ENCODE measurements around the gene KHDRBS2. TPM values are rescaled to one million over a fixed set of nuclear protein-coding genes. Genes with fewer than 3 reads are reported as not detected.

KHDRBS2 gene
- total and polyA plus RNA-seq, 2 donors (not counting 1 experiment from before 2014, with no cell fraction given), result 8.9 to 9.4 TPM

- no peak overlapping the region for H3K9ac ChIP-seq (ENCODE audit: low read length)
- TF ChIP-seq CTCF (IDR thresholded peaks at IDR 0.05) (no peak), EZH2 (IDR thresholded peaks at IDR 0.05; ENCODE audit: borderline replicate concordance, insufficient read depth, low read depth, low read length, poor library complexity, severe bottlenecking) (no peak)
- H3K4me1 ChIP-seq (ENCODE audit: control insufficient read depth in 2 of 2, insufficient read depth in 2 of 2, low read length in 2 of 2), result peaks cover 3 to 5% of the 10 kb centered on the region in 2 donors
- no peak for DNase-seq
- no peak overlapping the region for H3K4me2 ChIP-seq (replicated peaks; ENCODE audit: low read depth, low read length, poor library complexity, severe bottlenecking)
- H3K9me3 ChIP-seq (ENCODE audit: control extremely low read depth in 1 of 3, control insufficient read depth in 2 of 3, insufficient read depth in 1 of 3, low read length in 2 of 3), result no peaks in the 10 kb centered on the region
- H3K36me3 ChIP-seq (replicated peaks in 1 of 2; ENCODE audit: control extremely low read depth in 1 of 2, control insufficient read depth in 1 of 2, extremely low read depth in 1 of 2, insufficient read depth in 2 of 2, low read length in 1 of 2), result no peaks in the 10 kb centered on the region
- CTCF ChIA-PET, result no interaction called here
- POLR2A ChIA-PET, result no interaction called here
- Mint-ChIP-seq H3K27me3 (no peaks in the 10 kb centered on the region), H3K27ac (no peak overlapping the region), H3K9me3 (ENCODE audit: insufficient read depth) (no peaks in the 10 kb centered on the region), H3K4me1 (peaks cover 13% of the 10 kb centered on the region), H3K4me3 (no peak overlapping the region)
- WGBS (ENCODE audit: insufficient coverage), result 100% methylated on average over 1 of the region's 4 CpGs
- no peak overlapping the region for H3K27ac ChIP-seq (ENCODE audit: low read length in 2 of 2)
- H3K79me2 ChIP-seq (ENCODE audit: control insufficient read depth, insufficient read depth, low read length), result no peaks in the 10 kb centered on the region
- ATAC-seq (ENCODE audit: low read depth), result no peak
- H3K27me3 ChIP-seq (replicated peaks in 1 of 4; ENCODE audit: control extremely low read depth in 1 of 4, control insufficient read depth in 3 of 4, insufficient read depth in 4 of 4, low read length in 3 of 4), result no peaks in the 10 kb centered on the region
- H4K20me1 ChIP-seq (ENCODE audit: control insufficient read depth, insufficient read depth, low read length, poor library complexity, severe bottlenecking), result no peaks in the 10 kb centered on the region
- intact Hi-C loops (cut with micrococcal nuclease), result no loop called here
- no peak overlapping the region for H3K4me3 ChIP-seq (ENCODE audit: control extremely low read depth in 1 of 5, extremely low read depth in 1 of 5, insufficient read depth in 1 of 5, low read depth in 2 of 5, low read length in 4 of 5)
- no peak overlapping the region for H2AFZ ChIP-seq (ENCODE audit: insufficient read depth, low read depth, low read length, poor library complexity, severe bottlenecking)
Measured at GRCh38 chr6:62324834-62325233, 38.8 kb upstream of the KHDRBS2 start.

GRCh38 chr6:62323818-62324431 is 37.9 kb upstream of the KHDRBS2 start:
- Mint-ChIP-seq H3K27me3 (no peaks in the 10 kb centered on the region), H3K9me3 (ENCODE audit: insufficient read depth) (no peaks in the 10 kb centered on the region), H3K4me3 (no peak overlapping the region), H3K4me1 (peaks cover 10% of the 10 kb centered on the region), H3K27ac (no peak overlapping the region)
- ATAC-seq (ENCODE audit: low read depth) (no peak), DNase-seq (no peak)
- ChIA-PET CTCF (no interaction called here), POLR2A (no interaction called here)
- Histone ChIP-seq H3K4me1 (ENCODE audit: control insufficient read depth in 2 of 2, insufficient read depth in 2 of 2, low read length in 2 of 2) (peaks cover 2 to 5% of the 10 kb centered on the region in 2 donors), H2AFZ (ENCODE audit: insufficient read depth, low read depth, low read length, poor library complexity, severe bottlenecking) (no peak overlapping the region), H3K27me3 (replicated peaks in 1 of 4; ENCODE audit: control extremely low read depth in 1 of 4, control insufficient read depth in 3 of 4, insufficient read depth in 4 of 4, low read length in 3 of 4) (no peaks in the 10 kb centered on the region), H3K79me2 (ENCODE audit: control insufficient read depth, insufficient read depth, low read length) (no peaks in the 10 kb centered on the region), H4K20me1 (ENCODE audit: control insufficient read depth, insufficient read depth, low read length, poor library complexity, severe bottlenecking) (no peaks in the 10 kb centered on the region), H3K9me3 (ENCODE audit: control extremely low read depth in 1 of 3, control insufficient read depth in 2 of 3, insufficient read depth in 1 of 3, low read length in 2 of 3) (no peaks in the 10 kb centered on the region), H3K4me3 (ENCODE audit: control extremely low read depth in 1 of 5, extremely low read depth in 1 of 5, insufficient read depth in 1 of 5, low read depth in 2 of 5, low read length in 4 of 5) (no peak overlapping the region), H3K9ac (ENCODE audit: low read length) (no peak overlapping the region), H3K27ac (ENCODE audit: low read length in 2 of 2) (no peak overlapping the region), H3K36me3 (replicated peaks in 1 of 2; ENCODE audit: control extremely low read depth in 1 of 2, control insufficient read depth in 1 of 2, extremely low read depth in 1 of 2, insufficient read depth in 2 of 2, low read length in 1 of 2) (no peaks in the 10 kb centered on the region), H3K4me2 (replicated peaks; ENCODE audit: low read depth, low read length, poor library complexity, severe bottlenecking) (no peak overlapping the region)
- intact Hi-C loops (cut with micrococcal nuclease), result no loop called here
- WGBS (ENCODE audit: insufficient coverage), result 92% methylated on average over 4 of the region's 7 CpGs
- TF ChIP-seq CTCF (IDR thresholded peaks at IDR 0.05), result no peak
- TF ChIP-seq EZH2 (IDR thresholded peaks at IDR 0.05; ENCODE audit: borderline replicate concordance, insufficient read depth, low read depth, low read length, poor library complexity, severe bottlenecking), result no peak
